Ecto neural progenitor cell (in vitro differentiated cells): ENCODE results near the gene MX1.
A peak's percentile ranks its signal among the peaks of the same experiment; 100 is the strongest.
"Not testable (repeated sequence)": the region's sequence is repeated elsewhere in the genome, so short reads cannot be mapped to it uniquely, and the experiment has no call there.

Experiments used
- DNase-seq: peaks from one replicate; pipeline ENCODE4 v3.0.0-alpha.2; 2018; ENCODE audit warnings: low spot score

Gene MX1

GRCh38 chr21:41407541-41408460 is 18.2 kb upstream of the MX1 start:
- DNase-seq = no peak

GRCh38 chr21:41410361-41410760 is 15.7 kb upstream of the MX1 start:
- no peak for DNase-seq

- DNase-seq = no peak
Measured at GRCh38 chr21:41410767-41411448, 15.1 kb upstream of the MX1 start.

GRCh38 chr21:41411449-41412089 is 14.5 kb upstream of the MX1 start:
- no peak for DNase-seq

GRCh38 chr21:41417505-41417904 is 8.5 kb upstream of the MX1 start:
- DNase-seq = peak; percentile 14

GRCh38 chr21:41418393-41418792 is 7.6 kb upstream of the MX1 start:
- DNase-seq = no peak

- peak; percentile 29 for DNase-seq
Measured at GRCh38 chr21:41418956-41419680, 6.9 kb upstream of the MX1 start.

- DNase-seq = peak; percentile 77
Measured at GRCh38 chr21:41419921-41420862, 5.8 kb upstream of the MX1 start.

- DNase-seq = not testable (repeated sequence)
Measured at GRCh38 chr21:41420998-41421397, 5.0 kb upstream of the MX1 start.

GRCh38 chr21:41422546-41423304 is 3.3 kb upstream of the MX1 start:
- DNase-seq = peak; percentile 32

GRCh38 chr21:41423305-41423636 is 2.8 kb upstream of the MX1 start:
- DNase-seq = not testable (repeated sequence)

GRCh38 chr21:41425588-41425953 is 468 bp upstream of the MX1 start:
- no peak for DNase-seq

GRCh38 chr21:41426676-41427404 is 801 bp downstream of the MX1 start:
- peak; percentile 45 for DNase-seq

- DNase-seq = peak; percentile 26
Measured at GRCh38 chr21:41427556-41427955, 1.5 kb downstream of the MX1 start.

GRCh38 chr21:41428311-41428710 is 2.3 kb downstream of the MX1 start:
- DNase-seq = peak; percentile 31

- DNase-seq = no peak
Measured at GRCh38 chr21:41428847-41429246, 2.8 kb downstream of the MX1 start.

- DNase-seq = no peak
Measured at GRCh38 chr21:41429305-41429704, 3.3 kb downstream of the MX1 start.

- no peak for DNase-seq
Measured at GRCh38 chr21:41429925-41430491, 4.0 kb downstream of the MX1 start.

- no peak for DNase-seq
Measured at GRCh38 chr21:41431788-41432548, 5.9 kb downstream of the MX1 start.
